ENCODE data around the gene MRPS16. TPM values are rescaled to one million over a fixed set of nuclear protein-coding genes. Genes with fewer than 3 reads are reported as not detected.

The MRPS16 gene
- total and polyA plus RNA-seq, 7 donors = 82.2 to 132 (median 128) TPM

DNA sequence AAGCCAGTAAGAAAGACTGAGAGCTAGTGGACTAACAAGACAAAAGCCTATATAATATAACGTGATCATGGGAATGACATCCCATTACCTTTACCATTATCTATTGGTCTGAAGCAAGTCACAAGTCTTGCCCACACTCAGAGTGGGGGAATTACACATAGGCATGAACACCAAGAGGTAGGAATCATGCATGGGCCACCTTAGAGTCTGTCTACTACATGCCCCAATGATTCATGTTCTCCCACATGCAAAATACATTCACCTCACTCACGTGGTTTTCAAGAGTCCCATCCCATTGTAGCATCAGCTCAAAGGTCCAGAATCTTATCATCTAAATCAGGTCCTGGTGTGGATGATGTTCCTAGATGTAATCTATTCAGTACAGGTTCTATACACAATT is 34.8 kb downstream of the MRPS16 start:
- peaks cover 0 to 51% of the 10 kb centered on the region in 2 donors for H3K36me3 ChIP-seq (ENCODE audit: insufficient read depth in 1 of 2, low read depth in 1 of 2)

DNA sequence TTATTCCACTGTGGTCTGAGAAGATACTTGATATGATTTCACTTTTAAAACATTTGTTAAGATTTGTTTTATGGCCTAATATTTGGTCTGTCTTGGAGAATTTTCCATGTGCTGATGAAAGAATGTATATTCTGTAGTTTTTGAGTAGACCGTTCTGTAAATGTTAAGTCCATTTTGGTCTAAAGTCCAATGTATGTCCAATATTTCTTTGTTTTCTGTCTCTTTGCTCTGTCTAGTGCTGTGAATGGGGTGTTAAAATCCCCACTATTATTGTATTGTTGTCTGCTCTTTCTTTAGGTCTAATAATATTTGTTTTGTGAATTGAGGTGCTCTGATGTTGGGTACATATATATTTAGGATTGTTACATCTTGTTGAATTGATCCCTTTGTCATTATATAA is 36.7 kb downstream of the MRPS16 start:
- WGBS, 3 donors = 94 to 100% (median 99%) methylated on average over 1 of the region's 1 CpG

More for the DNA sequence above, 34.8 kb downstream of the MRPS16 start:
- TF ChIP-seq, protein P1, sequence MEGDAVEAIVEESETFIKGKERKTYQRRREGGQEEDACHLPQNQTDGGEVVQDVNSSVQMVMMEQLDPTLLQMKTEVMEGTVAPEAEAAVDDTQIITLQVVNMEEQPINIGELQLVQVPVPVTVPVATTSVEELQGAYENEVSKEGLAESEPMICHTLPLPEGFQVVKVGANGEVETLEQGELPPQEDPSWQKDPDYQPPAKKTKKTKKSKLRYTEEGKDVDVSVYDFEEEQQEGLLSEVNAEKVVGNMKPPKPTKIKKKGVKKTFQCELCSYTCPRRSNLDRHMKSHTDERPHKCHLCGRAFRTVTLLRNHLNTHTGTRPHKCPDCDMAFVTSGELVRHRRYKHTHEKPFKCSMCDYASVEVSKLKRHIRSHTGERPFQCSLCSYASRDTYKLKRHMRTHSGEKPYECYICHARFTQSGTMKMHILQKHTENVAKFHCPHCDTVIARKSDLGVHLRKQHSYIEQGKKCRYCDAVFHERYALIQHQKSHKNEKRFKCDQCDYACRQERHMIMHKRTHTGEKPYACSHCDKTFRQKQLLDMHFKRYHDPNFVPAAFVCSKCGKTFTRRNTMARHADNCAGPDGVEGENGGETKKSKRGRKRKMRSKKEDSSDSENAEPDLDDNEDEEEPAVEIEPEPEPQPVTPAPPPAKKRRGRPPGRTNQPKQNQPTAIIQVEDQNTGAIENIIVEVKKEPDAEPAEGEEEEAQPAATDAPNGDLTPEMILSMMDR (IDR thresholded peaks at IDR 0.05) = no peak
- H3K4me3 ChIP-seq = no peak overlapping the region
- H3K4me1 ChIP-seq = no peaks in the 10 kb centered on the region
- H3K9me3 ChIP-seq = no peaks in the 10 kb centered on the region
- ATAC-seq (no peak), DNase-seq (no peak)
- no peak overlapping the region for H3K27ac ChIP-seq
- no peaks in the 10 kb centered on the region for H3K27me3 ChIP-seq (ENCODE audit: insufficient read depth in 3 of 3, low read length in 2 of 3)
- WGBS, 3 donors = 94 to 97% (median 96%) methylated on average over 2 of the region's 2 CpGs
- intact Hi-C loops (cut with DNase I) = no loop called here

DNA sequence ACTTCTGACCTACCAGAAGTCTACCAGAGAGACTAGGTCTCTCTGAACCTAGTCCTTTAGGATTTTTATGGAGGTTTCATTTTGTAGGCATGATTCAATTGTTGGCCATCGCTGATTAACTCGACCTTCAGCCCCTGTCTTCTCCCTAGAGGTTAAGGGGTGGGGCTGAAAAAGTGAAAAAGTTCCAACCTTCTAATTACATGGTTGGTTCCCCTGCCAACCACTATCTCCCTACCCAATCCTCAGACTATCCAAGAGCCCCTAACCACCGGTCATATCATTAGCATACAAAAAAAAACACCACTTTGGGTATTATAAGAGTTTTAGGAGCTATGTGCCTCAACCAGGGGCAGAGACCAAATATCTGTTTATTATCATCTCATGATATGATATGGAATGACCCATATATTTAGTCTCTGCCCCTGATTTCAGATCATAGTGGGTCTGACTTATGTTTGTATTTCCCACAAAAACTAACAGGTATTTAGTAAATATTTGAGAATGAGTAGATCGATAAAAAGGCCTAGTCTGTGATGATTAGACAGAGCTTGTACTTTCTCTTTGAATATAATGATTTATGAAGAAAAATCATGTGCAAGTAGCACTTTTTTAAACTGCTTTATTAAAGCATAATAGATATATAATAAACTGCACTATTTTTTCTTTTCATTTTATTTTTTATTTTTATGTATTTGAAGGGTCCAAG is 41.2 kb downstream of the MRPS16 start:
- no peak for DNase-seq
- intact Hi-C loops (cut with DNase I) = no loop called here
- Histone ChIP-seq H3K36me3 (ENCODE audit: insufficient read depth in 1 of 2, low read depth in 1 of 2) (peaks cover 3 to 48% of the 10 kb centered on the region in 2 donors), H3K9me3 (no peaks in the 10 kb centered on the region), H3K27me3 (ENCODE audit: insufficient read depth in 3 of 3, low read length in 2 of 3) (no peaks in the 10 kb centered on the region), H3K4me1 (no peaks in the 10 kb centered on the region), H3K27ac (no peak overlapping the region), H3K4me3 (no peak overlapping the region)
- TF ChIP-seq, protein P1 (IDR thresholded peaks at IDR 0.05) = no peak
- 72 to 83% (median 74%) methylated on average over 4 of the region's 4 CpGs for WGBS, 3 donors
- no peak for ATAC-seq

More for the DNA sequence above, 36.7 kb downstream of the MRPS16 start:
- TF ChIP-seq, protein P1 (IDR thresholded peaks at IDR 0.05) = no peak
- Histone ChIP-seq H3K27ac (no peak overlapping the region), H3K4me1 (no peaks in the 10 kb centered on the region), H3K4me3 (no peak overlapping the region), H3K27me3 (ENCODE audit: insufficient read depth in 3 of 3, low read length in 2 of 3) (no peaks in the 10 kb centered on the region), H3K9me3 (no peaks in the 10 kb centered on the region), H3K36me3 (ENCODE audit: insufficient read depth in 1 of 2, low read depth in 1 of 2) (peaks cover 2 to 65% of the 10 kb centered on the region in 2 donors)
- no peak for ATAC-seq
- intact Hi-C loops (cut with DNase I) = no loop called here
- DNase-seq = no peak

DNA sequence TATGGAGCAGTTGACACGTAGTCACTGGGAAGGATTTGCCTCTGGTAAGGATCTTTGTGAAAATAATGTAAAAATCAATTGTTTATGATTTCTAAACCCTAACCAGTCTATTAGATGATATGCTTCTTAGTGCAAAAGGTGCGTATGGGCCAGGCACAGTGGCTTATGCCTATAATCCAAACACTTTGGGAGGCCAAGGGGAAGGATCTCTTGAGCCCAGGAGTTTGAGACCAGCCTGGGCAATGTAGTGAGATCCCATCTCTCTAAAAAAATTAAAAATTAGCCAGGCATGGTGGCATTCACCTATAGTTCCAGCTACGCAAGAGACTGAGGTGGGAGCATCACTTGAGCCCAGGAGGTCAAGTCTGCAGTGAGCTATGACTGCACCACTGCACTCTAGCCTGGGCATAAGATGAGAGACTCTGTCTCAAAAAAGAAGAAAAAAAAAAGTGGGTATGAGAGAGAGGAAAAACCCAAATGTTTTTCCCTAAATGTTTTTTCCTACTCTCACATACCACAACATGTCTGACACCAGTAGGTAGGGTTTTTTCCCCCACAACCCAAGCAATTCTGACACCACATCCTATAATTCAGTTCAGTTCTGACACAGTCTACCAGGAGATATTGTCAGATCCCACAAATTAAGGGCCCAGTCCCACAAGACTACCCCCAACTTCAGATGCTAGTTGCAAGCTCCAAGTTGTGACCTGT is 41.9 kb downstream of the MRPS16 start:
- H3K4me1 ChIP-seq = no peaks in the 10 kb centered on the region
- DNase-seq = no peak
- WGBS, 3 donors = 96 to 98% (median 96%) methylated on average over 3 of the region's 3 CpGs
- no peaks in the 10 kb centered on the region for H3K9me3 ChIP-seq
- TF ChIP-seq, protein P1 (IDR thresholded peaks at IDR 0.05) = no peak
- no peak overlapping the region for H3K4me3 ChIP-seq
- intact Hi-C loops (cut with DNase I) = no loop called here
- peaks cover 3 to 46% of the 10 kb centered on the region in 2 donors for H3K36me3 ChIP-seq (ENCODE audit: insufficient read depth in 1 of 2, low read depth in 1 of 2)
- H3K27ac ChIP-seq = no peak overlapping the region
- no peaks in the 10 kb centered on the region for H3K27me3 ChIP-seq (ENCODE audit: insufficient read depth in 3 of 3, low read length in 2 of 3)
- ATAC-seq = no peak

Measured in psoas muscle (tissue), 8 donors.